ENCODE results near the gene YARS1. TPM values are rescaled to one million over a fixed set of nuclear protein-coding genes. Genes with fewer than 3 reads are reported as not detected.

Gene YARS1
- total and polyA plus RNA-seq, 2 donors (not counting 1 experiment from before 2014, with no cell fraction given): 94.4 to 295 TPM

DNA sequence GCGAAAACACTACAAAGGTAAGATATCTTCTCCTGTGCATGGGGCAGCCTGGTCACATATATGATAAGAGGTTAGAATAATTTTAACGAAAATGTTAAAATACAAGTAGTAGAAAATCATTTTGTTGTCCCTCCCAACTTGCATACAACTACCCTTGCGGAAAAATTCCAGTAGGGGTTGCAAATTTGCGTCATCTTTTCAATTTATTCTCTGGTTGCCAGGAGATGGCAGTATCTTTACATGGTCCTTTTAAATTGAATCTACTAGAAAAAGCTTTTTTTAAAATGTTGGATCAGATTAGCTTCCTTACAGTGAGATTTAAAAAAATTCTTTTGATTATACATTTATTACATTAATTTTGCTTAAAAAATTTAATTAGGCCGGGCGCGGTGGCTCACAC, 11.2 kb upstream of the YARS1 start:
- H3K9me3 ChIP-seq (ENCODE audit: control insufficient read depth, insufficient read depth, low read depth, low read length): no peaks in the 10 kb centered on the region
- H2AFZ ChIP-seq (ENCODE audit: low read length): no peak overlapping the region
- no peak overlapping the region for H3K4me3 ChIP-seq (replicated peaks in 1 of 4; ENCODE audit: control extremely low read depth in 1 of 4, insufficient read depth in 1 of 4, low read depth in 3 of 4, low read length in 4 of 4)
- H3K36me3 ChIP-seq (ENCODE audit: control insufficient read depth, insufficient read depth, low read length): peaks cover 11% of the 10 kb centered on the region
- no peak overlapping the region for H3K9ac ChIP-seq (ENCODE audit: insufficient read depth, low read length)
- no peaks in the 10 kb centered on the region for H4K20me1 ChIP-seq (ENCODE audit: control insufficient read depth, extremely low read depth, insufficient read depth, low read length)
- H3K4me1 ChIP-seq (ENCODE audit: control insufficient read depth, extremely low read depth, insufficient read depth, low read length): no peaks in the 10 kb centered on the region
- no peak for TF ChIP-seq EZH2 (IDR thresholded peaks at IDR 0.05; ENCODE audit: low read length, missing control alignments)
- TF ChIP-seq, protein P1, sequence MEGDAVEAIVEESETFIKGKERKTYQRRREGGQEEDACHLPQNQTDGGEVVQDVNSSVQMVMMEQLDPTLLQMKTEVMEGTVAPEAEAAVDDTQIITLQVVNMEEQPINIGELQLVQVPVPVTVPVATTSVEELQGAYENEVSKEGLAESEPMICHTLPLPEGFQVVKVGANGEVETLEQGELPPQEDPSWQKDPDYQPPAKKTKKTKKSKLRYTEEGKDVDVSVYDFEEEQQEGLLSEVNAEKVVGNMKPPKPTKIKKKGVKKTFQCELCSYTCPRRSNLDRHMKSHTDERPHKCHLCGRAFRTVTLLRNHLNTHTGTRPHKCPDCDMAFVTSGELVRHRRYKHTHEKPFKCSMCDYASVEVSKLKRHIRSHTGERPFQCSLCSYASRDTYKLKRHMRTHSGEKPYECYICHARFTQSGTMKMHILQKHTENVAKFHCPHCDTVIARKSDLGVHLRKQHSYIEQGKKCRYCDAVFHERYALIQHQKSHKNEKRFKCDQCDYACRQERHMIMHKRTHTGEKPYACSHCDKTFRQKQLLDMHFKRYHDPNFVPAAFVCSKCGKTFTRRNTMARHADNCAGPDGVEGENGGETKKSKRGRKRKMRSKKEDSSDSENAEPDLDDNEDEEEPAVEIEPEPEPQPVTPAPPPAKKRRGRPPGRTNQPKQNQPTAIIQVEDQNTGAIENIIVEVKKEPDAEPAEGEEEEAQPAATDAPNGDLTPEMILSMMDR (conservative IDR thresholded peaks at IDR 0.05 in 1 of 2, IDR thresholded peaks at IDR 0.05 in 1 of 2; ENCODE audit: low read depth in 1 of 2, low read length in 2 of 2): no peak
- peak; percentile 11 to 31 for DNase-seq (ENCODE audit: low read depth in 2 of 2)
- no peak overlapping the region for H3K27ac ChIP-seq (ENCODE audit: insufficient read depth, low read length)
- no peaks in the 10 kb centered on the region for H3K79me2 ChIP-seq (ENCODE audit: control insufficient read depth, insufficient read depth, low read length)
- H3K27me3 ChIP-seq (ENCODE audit: control insufficient read depth, insufficient read depth, low read length): no peaks in the 10 kb centered on the region
- H3K4me2 ChIP-seq (ENCODE audit: extremely low read depth, insufficient read depth, low read length): no peak overlapping the region

- Histone ChIP-seq H2AFZ (ENCODE audit: low read length) (no peak overlapping the region), H3K4me1 (ENCODE audit: control insufficient read depth, extremely low read depth, insufficient read depth, low read length) (no peaks in the 10 kb centered on the region), H3K27ac (ENCODE audit: insufficient read depth, low read length) (no peak overlapping the region), H3K9me3 (ENCODE audit: control insufficient read depth, insufficient read depth, low read depth, low read length) (no peaks in the 10 kb centered on the region), H3K36me3 (ENCODE audit: control insufficient read depth, insufficient read depth, low read length) (peaks cover 11% of the 10 kb centered on the region), H3K4me2 (ENCODE audit: extremely low read depth, insufficient read depth, low read length) (no peak overlapping the region), H3K79me2 (ENCODE audit: control insufficient read depth, insufficient read depth, low read length) (peaks cover 13% of the 10 kb centered on the region), H3K4me3 (replicated peaks in 1 of 4; ENCODE audit: control extremely low read depth in 1 of 4, insufficient read depth in 1 of 4, low read depth in 3 of 4, low read length in 4 of 4) (no peak overlapping the region), H4K20me1 (ENCODE audit: control insufficient read depth, extremely low read depth, insufficient read depth, low read length) (no peaks in the 10 kb centered on the region), H3K27me3 (ENCODE audit: control insufficient read depth, insufficient read depth, low read length) (no peaks in the 10 kb centered on the region), H3K9ac (ENCODE audit: insufficient read depth, low read length) (no peak overlapping the region)
- TF ChIP-seq, protein P1 (conservative IDR thresholded peaks at IDR 0.05 in 1 of 2, IDR thresholded peaks at IDR 0.05 in 1 of 2; ENCODE audit: low read depth in 1 of 2, low read length in 2 of 2): no peak
- TF ChIP-seq EZH2 (IDR thresholded peaks at IDR 0.05; ENCODE audit: low read length, missing control alignments): no peak
- no peak for DNase-seq (ENCODE audit: low read depth in 2 of 2)
Observed at GRCh38 chr1:32825181-32825580, 8.0 kb upstream of the YARS1 start.

GRCh38 chr1:32818804-32819541, 1.8 kb upstream of the YARS1 start:
- H2AFZ ChIP-seq (ENCODE audit: low read length): no peak overlapping the region
- H3K27ac ChIP-seq (ENCODE audit: insufficient read depth, low read length): peak overlapping the region; percentile 85
- H3K36me3 ChIP-seq (ENCODE audit: control insufficient read depth, insufficient read depth, low read length): no peaks in the 10 kb centered on the region
- no peak for DNase-seq (ENCODE audit: low read depth in 2 of 2)
- no peaks in the 10 kb centered on the region for H3K9me3 ChIP-seq (ENCODE audit: control insufficient read depth, insufficient read depth, low read depth, low read length)
- no peaks in the 10 kb centered on the region for H4K20me1 ChIP-seq (ENCODE audit: control insufficient read depth, extremely low read depth, insufficient read depth, low read length)
- peak overlapping the region; percentile 65 to 98 (median 68) for H3K4me3 ChIP-seq (replicated peaks in 1 of 4; ENCODE audit: control extremely low read depth in 1 of 4, insufficient read depth in 1 of 4, low read depth in 3 of 4, low read length in 4 of 4)
- H3K9ac ChIP-seq (ENCODE audit: insufficient read depth, low read length): no peak overlapping the region
- TF ChIP-seq EZH2 (IDR thresholded peaks at IDR 0.05; ENCODE audit: low read length, missing control alignments): no peak
- TF ChIP-seq, protein P1 (conservative IDR thresholded peaks at IDR 0.05 in 1 of 2, IDR thresholded peaks at IDR 0.05 in 1 of 2; ENCODE audit: low read depth in 1 of 2, low read length in 2 of 2): no peak
- no peaks in the 10 kb centered on the region for H3K27me3 ChIP-seq (ENCODE audit: control insufficient read depth, insufficient read depth, low read length)
- H3K4me1 ChIP-seq (ENCODE audit: control insufficient read depth, extremely low read depth, insufficient read depth, low read length): peaks cover 5% of the 10 kb centered on the region
- peaks cover 63% of the 10 kb centered on the region for H3K79me2 ChIP-seq (ENCODE audit: control insufficient read depth, insufficient read depth, low read length)
- peak overlapping the region; percentile 98 for H3K4me2 ChIP-seq (ENCODE audit: extremely low read depth, insufficient read depth, low read length)

All from fibroblast of lung (primary cell).